Fibroblast of pulmonary artery (primary cell): ENCODE data around the gene MTCL1.
A peak's percentile ranks its signal among the peaks of the same experiment; 100 is the strongest.

ENCODE experiments used
- DNase-seq: peaks from one replicate; pipeline ENCODE4 v3.0.0-alpha.2; 2010; ENCODE audit warnings: low read depth
- H3K4me3 ChIP-seq: replicated peaks from 2 replicates; pipeline ENCODE4 v1.5.1; 2011; ENCODE audit warnings: low read depth, mild to moderate bottlenecking, control low read depth, low read length, moderate library complexity
- TF ChIP-seq, protein P1 (sequence below): IDR thresholded peaks from 2 replicates; pipeline ENCODE4 v1.5.1; 2011; ENCODE audit warnings: mild to moderate bottlenecking, control low read depth, low read length, inconsistent platforms; ENCODE audit errors: missing control alignments

Gene MTCL1

DNA sequence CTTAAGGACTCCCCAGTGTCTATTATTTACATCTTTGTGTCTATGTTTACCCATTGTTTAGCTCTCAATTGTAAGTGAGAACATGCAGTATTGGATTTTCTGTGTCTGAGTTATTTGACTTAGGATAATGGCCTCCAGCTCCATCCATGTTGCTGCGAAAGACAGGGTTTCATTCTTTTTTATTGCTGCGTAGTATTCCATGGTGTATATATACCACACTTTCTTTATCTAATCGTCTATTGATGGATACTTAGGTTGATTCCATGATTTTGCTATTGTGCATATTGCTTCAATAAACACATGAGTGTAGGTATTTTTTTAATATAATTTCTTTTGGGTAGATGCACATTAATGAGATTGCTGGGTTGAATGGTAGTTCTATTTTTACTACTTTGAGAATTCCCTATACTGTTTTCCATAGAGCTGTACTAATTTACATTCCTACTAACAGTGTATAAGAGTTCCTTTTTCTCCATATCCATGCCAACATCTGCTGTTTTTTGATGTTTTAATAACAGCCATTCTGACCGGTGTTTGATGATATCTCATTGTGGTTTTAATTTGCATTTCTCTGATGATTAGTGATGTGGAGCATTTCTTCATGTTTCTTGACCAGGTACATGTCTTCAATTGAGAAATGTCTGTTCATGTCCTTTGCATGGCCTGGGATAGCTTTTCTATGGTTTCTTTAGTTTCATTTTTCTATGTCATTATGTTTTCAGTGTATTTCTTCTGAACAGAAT is 21.8 kb downstream of the MTCL1 start:
- no peak for DNase-seq
- H3K4me3 ChIP-seq = no peak overlapping the region
- TF ChIP-seq, protein P1, sequence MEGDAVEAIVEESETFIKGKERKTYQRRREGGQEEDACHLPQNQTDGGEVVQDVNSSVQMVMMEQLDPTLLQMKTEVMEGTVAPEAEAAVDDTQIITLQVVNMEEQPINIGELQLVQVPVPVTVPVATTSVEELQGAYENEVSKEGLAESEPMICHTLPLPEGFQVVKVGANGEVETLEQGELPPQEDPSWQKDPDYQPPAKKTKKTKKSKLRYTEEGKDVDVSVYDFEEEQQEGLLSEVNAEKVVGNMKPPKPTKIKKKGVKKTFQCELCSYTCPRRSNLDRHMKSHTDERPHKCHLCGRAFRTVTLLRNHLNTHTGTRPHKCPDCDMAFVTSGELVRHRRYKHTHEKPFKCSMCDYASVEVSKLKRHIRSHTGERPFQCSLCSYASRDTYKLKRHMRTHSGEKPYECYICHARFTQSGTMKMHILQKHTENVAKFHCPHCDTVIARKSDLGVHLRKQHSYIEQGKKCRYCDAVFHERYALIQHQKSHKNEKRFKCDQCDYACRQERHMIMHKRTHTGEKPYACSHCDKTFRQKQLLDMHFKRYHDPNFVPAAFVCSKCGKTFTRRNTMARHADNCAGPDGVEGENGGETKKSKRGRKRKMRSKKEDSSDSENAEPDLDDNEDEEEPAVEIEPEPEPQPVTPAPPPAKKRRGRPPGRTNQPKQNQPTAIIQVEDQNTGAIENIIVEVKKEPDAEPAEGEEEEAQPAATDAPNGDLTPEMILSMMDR = no peak

DNA sequence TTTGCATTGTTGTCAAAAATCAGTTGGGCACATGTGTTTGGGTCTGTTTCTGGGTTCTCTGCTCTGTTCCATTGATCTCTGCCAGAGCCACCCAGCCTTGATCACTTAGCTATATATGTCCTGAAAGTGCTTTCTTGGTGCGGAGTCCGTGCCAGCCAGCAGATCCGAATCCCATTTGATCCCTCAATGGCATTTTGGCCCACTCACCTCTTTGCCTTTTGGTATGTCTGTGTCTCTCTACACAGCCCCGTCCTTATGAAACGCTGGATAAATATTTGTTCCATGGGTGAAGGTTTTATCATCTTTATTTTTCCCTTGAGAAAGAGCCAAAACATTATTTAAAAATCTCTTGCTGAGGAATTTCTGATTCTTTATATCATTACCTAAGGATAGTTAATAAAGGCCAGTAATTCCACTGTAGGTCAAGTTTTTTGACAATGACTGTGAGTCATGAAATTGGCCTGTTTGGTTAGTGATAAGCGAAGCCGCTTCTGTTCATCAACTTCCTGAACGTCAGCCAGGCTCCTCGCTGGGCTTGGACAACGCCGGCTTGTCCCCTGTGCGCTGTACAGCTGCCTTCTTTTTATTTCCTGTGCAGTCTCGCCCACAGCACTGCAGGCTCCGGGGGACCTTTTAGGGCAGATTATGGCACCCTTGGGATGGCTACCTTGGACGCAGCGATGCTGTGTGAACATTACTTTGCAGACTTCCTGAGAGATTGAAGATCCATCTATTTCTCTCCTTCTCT is 24.9 kb downstream of the MTCL1 start:
- TF ChIP-seq, protein P1 = no peak
- H3K4me3 ChIP-seq = peak overlapping the region; percentile 29
- peak; percentile 97 for DNase-seq

DNA sequence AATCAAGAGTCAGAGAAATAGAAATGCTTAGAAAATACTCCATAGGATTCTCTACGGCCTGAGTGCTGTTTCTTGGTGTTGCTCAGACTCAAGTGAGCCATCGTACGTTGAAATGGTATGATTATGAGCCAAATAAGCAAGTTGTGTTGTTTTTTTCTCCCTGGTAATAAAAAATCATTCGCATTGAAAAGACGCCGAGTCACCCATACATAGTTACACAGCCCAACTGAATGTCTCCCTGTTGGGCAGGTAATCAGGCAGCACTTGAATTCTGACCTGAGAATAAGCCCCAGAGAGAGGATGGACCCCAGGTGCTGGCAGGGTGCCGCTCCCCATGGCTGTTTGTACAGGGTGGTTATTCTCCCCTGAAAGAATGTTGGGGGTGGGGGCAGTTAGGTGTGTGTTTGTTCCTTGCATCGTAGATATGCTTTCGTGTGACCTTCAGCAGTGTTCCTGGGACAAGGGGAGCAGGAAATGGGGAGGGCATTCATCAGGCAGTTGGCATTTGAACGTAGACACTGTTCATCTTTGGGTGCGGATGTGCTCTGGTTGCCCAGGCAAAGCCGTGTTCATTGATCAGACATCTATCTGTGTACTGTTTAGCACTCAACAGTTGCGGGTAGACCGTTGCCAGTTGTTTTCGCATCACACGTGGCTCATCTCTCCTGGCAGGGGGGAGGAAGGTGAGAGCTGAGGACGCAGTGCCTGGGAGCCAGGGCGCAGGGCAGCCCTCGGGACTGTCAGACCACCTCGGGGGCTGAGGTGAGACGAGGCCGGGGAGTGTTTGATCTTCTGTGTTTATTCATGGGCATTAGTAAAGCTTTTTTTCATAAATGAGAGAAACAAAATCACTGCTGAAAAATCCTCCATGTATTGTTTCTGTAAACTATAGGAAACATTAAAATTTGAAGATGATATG is 27.3 kb downstream of the MTCL1 start:
- H3K4me3 ChIP-seq = no peak overlapping the region
- TF ChIP-seq, protein P1 = no peak
- no peak for DNase-seq

DNA sequence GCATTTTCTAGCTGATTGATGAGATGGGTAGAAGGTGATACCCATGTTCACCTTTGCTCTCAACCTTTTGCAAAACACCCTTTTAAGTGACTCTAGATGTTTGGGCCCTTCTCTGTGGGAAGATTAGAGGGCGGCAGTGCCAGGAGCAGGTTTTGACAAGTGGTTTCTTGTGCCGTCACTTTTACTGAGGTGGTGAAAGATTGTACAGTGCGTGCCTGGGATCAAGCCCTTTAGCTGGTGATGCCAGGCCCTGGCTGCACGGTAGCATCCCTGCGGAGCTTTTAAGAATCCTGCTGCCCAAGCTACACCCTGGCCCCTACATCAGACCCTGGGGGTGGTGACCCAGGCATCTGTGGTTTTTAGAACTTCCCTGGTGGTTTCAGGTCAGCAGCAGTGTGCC is 29.1 kb downstream of the MTCL1 start:
- DNase-seq = no peak
- TF ChIP-seq, protein P1 = no peak

DNA sequence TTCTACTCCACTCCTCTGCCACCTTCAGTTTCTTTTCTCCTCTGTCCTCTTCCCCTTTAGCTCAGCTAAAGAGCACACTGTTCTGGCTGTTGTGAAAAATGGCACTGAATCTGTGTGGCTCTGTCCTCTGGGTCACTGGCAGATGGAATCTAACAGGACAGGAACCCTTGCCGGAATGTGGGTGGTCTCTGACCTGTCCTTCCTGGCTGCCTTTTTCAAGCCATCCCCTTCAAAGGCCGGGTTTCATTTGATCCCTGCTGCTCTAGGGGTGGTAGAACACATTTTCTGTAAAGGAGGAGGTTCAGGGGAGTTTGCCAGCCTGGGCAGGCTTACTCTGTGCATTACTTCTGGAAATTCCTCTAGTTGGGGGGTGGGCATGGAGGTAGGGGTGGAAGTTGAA is 29.9 kb downstream of the MTCL1 start:
- TF ChIP-seq, protein P1 = no peak
- DNase-seq = no peak
- no peak overlapping the region for H3K4me3 ChIP-seq

More for the DNA sequence above, 29.1 kb downstream of the MTCL1 start:
- H3K4me3 ChIP-seq = no peak overlapping the region

DNA sequence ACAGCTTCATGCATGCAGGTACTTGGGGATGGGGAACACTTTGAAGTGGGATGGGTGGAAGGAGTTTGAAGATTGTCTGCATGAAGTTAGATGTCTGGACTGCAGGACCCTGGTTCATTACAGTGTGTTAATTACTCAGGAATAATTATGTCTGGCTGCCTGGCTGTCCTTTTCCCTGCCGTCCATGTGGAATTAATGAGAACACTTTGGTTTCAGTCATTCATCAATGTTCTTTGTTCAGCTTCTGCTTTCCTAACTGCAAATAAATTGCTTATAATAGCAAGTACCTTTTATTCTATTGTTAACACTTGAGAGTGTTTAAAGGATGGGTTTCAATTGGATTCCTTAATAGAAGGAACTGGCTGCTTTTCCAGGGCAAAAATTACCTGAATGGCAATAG is 35.8 kb downstream of the MTCL1 start:
- H3K4me3 ChIP-seq = no peak overlapping the region
- TF ChIP-seq, protein P1 = no peak
- no peak for DNase-seq
